ENCODE measurements around the gene SOX2.

SOX2 gene

DNA sequence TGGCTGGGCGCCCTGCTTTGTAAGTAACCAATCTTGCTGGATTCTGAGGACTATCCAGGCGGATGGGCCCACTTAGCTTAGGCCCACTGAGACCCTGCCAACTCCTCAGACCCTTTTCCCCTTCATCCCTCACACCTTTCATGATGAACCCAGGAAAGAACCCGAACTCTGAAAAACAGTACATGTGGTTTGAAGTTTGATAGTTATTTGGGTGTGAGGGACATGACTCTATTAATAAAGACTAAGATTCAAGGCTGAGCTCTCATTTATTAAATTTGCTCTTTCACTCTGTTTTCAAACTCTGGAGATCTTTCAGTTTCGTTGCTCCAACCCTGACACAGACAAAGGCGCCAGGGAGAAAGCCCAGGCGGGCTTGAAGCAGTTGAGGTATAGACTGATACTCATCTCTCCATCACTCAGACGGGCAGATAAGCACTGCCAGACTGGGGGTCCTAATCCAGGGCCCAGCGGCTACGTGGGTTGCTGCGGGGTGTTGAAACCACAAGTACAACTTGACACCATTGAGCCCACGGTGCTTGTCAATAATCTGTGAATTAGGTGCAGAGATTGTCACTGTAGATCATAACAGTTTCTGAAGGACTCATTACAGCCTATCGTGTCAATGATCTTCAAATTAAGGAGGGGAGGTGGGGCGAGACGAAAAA is 7.2 kb upstream of the SOX2 start:
- DNase-seq (ENCODE audit: low spot score) = no peak

DNA sequence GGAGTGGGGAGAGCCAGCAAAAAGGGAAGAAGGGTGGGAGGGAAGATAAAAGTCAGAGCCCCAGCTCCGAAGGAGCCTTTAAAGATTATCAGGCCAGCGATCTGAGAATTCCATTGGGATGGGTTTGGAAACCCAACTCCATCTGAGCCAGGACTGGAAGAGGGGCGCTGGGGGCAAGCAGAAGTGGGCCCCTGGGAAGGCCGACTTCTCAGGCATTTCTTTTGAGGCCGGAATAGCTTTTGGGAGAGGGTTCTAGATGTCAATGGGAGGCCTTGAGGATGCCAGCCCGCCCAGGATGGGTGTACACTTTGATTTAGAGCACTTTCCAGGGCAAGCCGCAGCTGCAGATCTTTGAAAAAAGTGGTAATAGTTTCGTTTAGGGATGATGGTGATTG is 6.6 kb upstream of the SOX2 start:
- no peak for DNase-seq (ENCODE audit: low spot score)

DNA sequence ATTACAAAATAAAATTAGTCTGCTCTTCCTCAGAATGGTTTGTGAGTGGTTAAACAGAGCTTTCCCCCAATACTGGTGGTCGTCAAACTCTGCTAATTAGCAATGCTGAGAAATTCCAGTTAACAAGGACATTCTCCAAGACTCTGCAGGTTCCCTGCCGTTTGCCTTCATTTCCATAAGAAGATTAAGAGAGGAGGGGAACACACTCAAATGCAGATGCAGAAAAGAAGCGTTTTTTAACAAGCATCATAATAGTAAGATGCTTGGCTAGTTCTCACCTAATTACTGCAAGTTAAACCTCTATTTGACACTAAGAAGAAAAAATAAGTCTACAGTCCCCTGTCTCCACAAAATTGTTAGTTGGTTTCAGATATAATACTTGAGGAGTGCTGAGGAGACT is 3.7 kb upstream of the SOX2 start:
- no peak for DNase-seq (ENCODE audit: low spot score)

DNA sequence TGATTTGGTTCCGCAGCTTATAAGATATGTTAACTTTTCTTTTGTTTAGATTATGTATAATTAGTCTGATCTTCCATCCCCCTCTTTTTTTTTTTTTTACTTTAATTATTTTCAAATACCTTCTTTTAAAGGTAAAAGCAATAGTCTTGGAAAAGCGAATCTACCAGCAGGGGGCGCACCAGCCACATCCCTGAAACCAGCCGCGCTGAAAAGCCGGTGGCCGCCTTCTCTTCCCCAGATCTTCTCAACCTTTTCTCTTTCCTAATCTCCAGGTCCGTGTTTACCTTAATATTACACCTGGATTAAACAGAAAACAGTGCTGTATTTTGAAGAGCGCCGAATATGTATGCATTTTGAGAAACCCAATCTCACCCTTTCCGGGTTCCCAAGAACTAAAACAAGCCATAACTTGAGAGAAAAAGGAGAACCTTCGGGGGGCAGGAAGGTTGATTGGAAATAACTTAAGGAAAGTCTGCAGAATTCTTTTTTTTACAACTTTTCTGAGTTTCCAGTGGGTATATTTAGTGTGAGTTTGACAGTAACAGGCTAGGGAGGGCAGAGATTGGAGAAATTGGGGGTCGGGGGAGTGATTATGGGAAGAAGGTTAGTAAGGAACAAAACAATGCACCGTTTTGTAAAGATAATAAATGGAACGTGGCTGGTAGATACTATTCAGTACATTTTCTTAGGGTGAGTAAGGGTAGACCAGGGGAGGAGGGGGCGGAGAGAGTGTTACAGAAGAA is 2.0 kb upstream of the SOX2 start:
- DNase-seq (ENCODE audit: low spot score) = no peak

DNA sequence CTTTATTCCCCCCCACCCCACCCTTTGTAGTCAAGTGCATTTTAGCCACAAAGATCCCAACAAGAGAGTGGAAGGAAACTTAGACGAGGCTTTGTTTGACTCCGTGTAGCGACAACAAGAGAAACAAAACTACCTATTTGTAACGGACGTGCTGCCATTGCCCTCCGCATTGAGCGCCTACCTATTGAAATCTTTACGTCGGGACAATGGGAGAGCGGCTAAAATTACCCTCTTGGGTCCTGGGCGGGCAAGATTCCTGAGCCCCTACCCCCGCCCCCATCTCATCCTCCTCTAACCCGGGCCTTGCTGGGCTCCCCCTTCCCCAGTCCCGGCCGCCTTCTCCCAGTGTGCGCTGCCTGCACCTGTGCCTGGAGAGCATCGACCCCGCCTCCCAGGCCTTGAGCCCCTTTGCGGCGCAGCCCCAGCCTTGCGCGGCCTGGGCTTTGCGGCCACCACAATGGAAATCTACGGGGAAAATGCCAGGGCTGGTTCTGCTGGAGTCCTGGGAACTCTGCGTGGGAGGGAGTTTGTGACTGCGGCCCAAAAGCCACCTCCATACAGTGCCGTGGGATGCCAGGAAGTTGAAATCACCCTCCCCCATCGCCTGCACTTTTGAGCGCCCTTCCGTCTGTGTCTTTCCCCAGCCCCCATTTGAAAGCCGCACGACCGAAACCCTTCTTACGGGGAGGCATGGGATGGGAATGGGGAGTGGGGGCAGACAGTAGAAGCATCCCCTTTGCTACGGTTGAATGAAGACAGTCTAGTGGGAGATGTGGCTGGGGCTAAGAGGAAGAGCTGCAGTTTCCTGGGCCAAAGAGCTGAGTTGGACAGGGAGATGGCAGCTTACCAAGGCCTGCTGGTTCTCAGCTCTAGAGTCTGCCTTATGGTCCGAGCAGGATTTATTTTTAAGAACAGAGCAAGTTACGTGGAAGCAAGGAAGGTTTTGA is 1.1 kb upstream of the SOX2 start:
- no peak for DNase-seq (ENCODE audit: low spot score)

DNA sequence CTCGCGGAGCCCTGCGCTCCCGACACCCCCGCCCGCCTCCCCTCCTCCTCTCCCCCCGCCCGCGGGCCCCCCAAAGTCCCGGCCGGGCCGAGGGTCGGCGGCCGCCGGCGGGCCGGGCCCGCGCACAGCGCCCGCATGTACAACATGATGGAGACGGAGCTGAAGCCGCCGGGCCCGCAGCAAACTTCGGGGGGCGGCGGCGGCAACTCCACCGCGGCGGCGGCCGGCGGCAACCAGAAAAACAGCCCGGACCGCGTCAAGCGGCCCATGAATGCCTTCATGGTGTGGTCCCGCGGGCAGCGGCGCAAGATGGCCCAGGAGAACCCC is 464 bp downstream of the SOX2 start:
- no peak for DNase-seq (ENCODE audit: low spot score)

DNA sequence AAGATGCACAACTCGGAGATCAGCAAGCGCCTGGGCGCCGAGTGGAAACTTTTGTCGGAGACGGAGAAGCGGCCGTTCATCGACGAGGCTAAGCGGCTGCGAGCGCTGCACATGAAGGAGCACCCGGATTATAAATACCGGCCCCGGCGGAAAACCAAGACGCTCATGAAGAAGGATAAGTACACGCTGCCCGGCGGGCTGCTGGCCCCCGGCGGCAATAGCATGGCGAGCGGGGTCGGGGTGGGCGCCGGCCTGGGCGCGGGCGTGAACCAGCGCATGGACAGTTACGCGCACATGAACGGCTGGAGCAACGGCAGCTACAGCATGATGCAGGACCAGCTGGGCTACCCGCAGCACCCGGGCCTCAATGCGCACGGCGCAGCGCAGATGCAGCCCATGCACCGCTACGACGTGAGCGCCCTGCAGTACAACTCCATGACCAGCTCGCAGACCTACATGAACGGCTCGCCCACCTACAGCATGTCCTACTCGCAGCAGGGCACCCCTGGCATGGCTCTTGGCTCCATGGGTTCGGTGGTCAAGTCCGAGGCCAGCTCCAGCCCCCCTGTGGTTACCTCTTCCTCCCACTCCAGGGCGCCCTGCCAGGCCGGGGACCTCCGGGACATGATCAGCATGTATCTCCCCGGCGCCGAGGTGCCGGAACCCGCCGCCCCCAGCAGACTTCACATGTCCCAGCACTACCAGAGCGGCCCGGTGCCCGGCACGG is 991 bp downstream of the SOX2 start:
- no peak for DNase-seq (ENCODE audit: low spot score)

DNA sequence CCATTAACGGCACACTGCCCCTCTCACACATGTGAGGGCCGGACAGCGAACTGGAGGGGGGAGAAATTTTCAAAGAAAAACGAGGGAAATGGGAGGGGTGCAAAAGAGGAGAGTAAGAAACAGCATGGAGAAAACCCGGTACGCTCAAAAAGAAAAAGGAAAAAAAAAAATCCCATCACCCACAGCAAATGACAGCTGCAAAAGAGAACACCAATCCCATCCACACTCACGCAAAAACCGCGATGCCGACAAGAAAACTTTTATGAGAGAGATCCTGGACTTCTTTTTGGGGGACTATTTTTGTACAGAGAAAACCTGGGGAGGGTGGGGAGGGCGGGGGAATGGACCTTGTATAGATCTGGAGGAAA is 1.5 kb downstream of the SOX2 start:
- no peak for DNase-seq (ENCODE audit: low spot score)

DNA sequence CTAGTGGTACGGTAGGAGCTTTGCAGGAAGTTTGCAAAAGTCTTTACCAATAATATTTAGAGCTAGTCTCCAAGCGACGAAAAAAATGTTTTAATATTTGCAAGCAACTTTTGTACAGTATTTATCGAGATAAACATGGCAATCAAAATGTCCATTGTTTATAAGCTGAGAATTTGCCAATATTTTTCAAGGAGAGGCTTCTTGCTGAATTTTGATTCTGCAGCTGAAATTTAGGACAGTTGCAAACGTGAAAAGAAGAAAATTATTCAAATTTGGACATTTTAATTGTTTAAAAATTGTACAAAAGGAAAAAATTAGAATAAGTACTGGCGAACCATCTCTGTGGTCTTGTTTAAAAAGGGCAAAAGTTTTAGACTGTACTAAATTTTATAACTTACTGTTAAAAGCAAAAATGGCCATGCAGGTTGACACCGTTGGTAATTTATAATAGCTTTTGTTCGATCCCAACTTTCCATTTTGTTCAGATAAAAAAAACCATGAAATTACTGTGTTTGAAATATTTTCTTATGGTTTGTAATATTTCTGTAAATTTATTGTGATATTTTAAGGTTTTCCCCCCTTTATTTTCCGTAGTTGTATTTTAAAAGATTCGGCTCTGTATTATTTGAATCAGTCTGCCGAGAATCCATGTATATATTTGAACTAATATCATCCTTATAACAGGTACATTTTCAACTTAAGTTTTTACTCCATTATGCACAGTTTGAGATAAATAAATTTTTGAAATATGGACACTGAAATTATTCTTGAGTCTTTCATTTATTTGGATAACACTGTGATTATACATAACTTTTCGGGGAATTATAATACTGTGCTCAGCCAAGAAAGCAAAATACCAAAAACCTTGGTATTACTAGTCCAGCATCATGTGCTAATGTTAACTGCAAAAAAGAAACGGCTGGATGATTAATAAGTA is 2.2 kb downstream of the SOX2 start:
- no peak for DNase-seq (ENCODE audit: low spot score)

DNA sequence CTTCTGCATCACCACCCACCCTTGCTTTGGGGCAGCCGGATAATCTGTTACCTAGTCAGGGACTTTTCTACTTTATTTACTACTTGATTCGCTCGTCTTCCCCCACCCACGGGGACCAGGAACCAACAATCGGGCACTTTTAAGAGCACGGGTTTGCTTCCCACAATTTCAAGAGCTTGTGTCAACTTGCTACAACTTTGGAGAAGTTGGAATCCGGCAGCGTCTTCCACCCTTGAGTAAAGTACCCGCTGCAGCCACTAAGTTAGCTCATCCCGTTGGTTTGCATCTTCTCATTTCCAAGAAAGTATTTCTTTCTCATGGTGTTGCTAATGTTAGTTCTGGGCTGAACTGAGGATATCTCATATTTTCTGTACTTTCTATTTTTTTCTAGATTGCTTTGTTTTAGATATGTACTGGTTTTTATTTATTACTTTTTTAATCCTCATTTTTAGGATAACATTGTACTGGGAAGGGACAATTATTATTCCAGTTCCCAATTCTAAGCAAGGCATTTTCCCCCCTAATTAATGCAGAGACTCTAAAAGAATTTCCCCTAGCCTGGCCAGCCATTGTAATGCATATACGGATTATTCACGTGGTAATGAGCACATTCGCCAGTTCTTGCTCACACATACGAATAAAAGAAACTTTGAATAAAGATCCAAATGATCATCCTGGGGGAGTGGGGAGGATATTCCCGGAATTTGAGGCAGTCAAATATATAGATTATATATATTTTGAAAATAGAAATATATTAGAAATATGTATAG is 4.0 kb downstream of the SOX2 start:
- no peak for DNase-seq (ENCODE audit: low spot score)

DNA sequence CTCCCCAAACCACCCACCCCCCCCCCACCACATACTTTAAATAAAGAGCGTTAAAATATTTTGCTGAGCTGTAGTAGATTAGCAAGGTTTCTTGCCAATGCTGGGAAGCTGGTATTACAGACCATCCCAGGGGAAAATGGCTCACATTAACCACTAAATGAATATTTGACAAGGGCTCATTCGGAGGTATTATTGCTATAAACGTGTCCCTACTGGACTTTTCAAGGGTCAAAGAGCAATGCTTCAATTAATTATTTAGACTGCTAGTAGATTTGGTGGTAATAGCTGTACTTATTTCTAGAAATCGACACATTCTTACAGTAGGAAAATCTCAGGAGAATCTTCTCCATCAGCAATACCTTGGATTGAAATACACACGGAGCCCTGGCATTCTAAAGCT is 5.2 kb downstream of the SOX2 start:
- DNase-seq (ENCODE audit: low spot score) = no peak

DNA sequence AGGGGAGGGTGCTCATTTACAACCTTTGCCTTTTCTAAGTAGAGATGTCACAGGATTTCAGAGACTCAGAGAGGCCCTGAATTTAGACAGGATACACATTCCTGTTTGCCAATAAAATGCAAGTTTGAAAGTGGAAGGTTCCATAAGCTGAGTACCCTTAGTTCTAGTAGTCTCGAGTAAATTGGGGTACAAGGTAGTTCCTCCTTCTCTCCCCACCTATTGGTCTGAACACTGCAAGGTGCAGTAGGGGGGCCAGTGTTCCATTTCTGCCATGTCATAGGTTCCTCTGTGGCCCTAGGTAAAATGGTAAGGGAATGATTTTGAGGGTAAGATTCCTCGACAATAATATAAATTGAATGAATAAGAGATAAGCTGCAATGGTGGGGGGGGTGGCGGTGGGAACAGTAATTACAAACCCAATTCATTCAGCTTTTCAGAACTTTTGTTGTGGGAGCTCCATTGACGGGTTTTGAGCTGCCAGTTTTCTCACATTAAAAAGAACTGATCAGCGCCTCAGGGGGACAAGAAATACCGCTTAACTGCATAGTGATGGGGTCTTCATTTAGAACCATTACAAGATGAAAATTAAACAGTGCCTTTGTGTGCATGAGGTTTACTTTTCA is 5.9 kb downstream of the SOX2 start:
- no peak for DNase-seq (ENCODE audit: low spot score)

DNA sequence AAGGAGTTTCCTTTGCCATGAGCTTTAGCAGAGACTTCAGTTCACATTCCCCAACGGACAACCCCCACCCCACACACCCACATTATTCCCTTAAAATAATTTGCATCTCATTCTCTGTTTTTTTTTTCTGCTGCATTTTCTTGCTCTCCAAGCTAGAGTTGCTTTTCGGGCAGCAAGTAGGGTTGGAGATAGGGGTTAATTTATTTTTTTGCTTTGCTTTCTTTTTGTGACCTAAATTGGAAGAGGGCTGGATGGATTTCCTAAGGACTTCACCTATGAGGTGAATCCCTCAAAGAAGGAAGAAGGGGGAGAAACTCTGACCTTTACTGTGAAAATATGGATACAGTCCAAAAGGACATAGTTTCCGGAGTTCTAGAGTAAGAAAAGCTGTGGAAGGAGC is 6.6 kb downstream of the SOX2 start:
- DNase-seq (ENCODE audit: low spot score) = no peak

DNA sequence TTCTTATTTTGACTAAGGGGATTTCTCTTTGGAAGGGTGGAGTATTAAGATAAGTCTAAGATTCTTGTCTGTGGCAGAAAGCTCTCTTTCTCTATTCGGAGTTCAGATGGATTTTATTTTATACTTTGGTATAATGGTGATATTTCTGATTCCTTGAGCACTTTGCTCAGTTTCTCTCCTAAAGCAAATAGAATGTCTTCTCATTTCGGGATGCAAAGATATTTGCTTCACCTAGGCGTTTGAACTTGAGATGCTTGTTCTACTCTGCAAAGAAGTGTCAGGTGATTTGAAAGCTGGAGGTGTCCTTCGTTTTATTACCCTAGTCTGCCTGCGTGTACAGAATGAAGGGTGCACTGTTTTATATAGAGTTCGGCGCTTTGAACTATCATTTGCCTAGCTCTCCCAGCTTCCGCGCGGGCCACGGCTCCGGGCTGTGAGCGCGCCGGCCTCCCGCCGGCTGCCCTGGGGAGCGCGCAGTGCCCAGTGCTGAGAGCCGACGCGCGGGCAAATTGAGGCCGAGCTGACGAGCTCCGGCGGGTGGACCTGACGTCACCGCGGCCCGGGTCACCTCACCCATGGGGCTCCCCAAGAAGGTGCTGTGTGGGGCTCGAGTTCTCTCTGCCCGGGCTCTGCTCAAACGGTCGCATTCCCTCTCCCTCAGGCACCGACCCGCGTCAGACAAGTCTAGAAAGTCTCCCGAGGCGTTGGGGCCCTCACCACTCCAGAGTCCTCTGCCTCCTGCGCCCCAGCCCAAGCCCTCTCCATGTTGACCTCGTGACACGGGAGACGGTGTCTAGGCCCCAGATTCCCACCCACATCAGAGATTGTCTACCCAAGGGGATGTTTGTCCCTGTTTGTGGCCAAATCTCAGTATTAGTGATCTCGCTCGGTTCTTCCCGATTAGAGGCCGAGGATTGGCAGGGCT is 7.5 kb downstream of the SOX2 start:
- DNase-seq (ENCODE audit: low spot score) = no peak

DNA sequence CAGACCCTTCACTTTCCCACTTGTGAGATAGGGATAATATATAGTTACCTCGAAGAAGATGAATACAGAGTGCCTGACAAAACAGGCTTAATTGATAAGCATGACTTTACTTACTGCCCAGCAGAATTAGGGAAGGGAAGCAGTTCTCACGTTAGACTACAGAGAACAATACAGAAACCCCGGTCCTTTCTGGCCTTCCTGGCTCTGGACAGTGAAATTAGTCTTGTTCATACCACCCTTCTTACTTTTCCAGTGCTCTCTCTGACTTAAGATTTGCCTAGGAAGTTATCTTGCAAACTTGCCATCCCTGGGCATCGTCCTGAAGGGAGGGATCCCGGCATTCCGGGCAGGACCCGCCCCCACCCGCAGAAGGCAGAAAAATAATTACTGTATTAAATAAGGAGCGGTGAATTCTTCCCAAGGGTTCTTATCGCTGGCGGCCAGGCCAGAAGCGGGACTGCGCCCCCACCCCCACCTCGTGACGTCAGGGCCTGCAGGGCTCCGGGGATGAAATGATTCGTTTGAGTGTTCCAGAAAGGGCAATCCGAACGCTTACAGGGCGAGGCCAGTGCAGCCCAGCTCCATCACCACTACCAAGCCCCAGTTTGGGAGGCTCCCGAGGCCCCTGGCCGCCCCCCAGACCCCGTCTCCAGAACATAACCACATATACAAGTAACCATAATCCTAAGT is 8.4 kb downstream of the SOX2 start:
- peak; percentile 69 for DNase-seq (ENCODE audit: low spot score)

DNA sequence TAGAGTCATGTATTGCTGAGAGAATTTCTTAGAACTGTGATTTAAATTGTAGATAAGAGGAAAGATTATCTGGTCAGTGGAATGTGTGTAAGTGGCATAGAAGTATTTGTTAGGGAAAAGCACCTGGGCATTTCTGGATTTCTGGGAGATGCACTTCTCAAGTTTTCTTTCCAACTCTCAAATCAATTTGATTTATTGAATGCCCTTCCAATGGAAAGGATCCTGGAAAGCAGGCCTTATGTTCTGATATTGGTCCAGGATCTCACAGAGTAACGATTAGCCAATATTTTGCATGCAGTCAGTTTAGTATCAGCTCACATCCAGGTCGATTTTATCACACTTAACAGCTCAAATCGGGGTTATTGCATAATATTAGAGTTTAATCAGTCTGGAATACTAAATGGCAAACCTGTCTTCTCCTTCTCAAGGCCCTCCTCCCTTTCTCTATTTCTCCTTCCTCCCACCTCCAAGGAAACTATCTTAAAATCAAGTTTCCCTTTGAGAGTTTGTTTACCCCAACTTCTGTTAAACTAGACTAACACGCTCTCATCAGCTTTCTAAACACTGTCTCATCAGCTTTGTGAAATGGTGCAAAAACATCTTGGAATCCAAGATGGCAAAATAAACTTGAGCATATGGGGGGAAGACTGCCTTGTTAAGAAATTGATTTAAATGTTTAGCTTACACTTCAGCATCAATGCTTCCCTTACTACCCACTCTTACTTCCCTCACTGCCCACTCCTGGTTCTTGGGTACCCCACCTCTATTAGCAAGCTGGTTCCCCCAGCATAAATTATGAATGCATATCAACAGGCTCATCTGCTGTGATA is 9.5 kb downstream of the SOX2 start:
- peak; percentile 25 for DNase-seq (ENCODE audit: low spot score)

DNA sequence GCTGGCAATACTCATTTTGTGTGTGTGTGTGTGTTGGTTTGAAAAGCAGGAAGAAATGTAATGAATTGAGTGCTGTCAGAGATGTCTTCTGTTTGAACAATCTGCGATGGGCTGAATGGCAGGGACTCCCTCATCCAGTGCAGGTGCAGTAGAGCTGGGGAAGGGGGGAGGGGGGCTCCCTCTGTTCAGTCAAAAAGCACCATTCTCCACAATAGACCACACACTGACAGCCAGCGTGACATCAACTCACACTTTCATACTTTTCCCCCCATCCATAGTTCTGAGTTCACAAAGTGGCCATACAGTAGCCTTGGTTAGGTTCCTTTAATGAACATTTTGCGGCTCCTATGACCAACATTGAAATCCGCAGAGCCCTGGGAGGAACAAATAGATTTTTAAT is 10.4 kb downstream of the SOX2 start:
- DNase-seq (ENCODE audit: low spot score) = no peak

Data from globus pallidus (tissue), 1 donor.